SK-N-SH (cell line): ENCODE results near the gene SFT2D1. TPM values are rescaled to one million over a fixed set of nuclear protein-coding genes. Genes with fewer than 3 reads are reported as not detected.

Experiments used
- CTCF ChIA-PET: fragments of 300-600, 350-600 bp; formaldehyde crosslinking; extraction: SDS; loops from one replicate; lab custom pipeline; 2021; lab: Yijun Ruan, JAX
- POLR2A ChIA-PET: fragments of 350-600 bp; sonication (Branson Sonifier 250); formaldehyde crosslinking; extraction: SDS; loops from one replicate; lab custom pipeline; 2020; ENCODE audit warnings: antibody characterized with exemption, inconsistent platforms; lab: Yijun Ruan, JAX
- DNase-seq: peaks from one replicate; pipeline ENCODE4 v3.0.0; 2012
- H2AFZ ChIP-seq: fragments of 200-600 bp; sonication (generic); 2 replicates; pipeline ENCODE4 v1.8.1; 2016; ENCODE audit warnings: antibody characterized with exemption, mild to moderate bottlenecking, low read depth
- H3F3A ChIP-seq: fragments of 200-600 bp; sonication (generic); replicated peaks from 2 replicates; pipeline ENCODE3; 2016; ENCODE audit warnings: antibody characterized with exemption, mild to moderate bottlenecking; ENCODE audit not compliant: insufficient read depth
- H3K27ac ChIP-seq, 2 experiments: fragments of 200-500 bp in 1 of 2; fragments of 200-600 bp in 1 of 2; sonication (Bioruptor generic) in 1 of 2; sonication (generic), shearing (Covaris generic) in 1 of 2; 2 replicates each; pipeline versions ENCODE4 v1.5.1 to v1.6.1; 2014 to 2016; ENCODE audit warnings: low read depth in 2 of 2, inconsistent platforms in 1 of 2, low read length in 1 of 2, mild to moderate bottlenecking in 1 of 2, mixed read lengths in 1 of 2
- H3K27me3 ChIP-seq: fragments of 200-600 bp; sonication (generic), shearing (Covaris generic); 2 replicates; pipeline ENCODE4 v1.6.1; 2016; ENCODE audit warnings: mixed run types; ENCODE audit not compliant: insufficient read depth
- H3K36me3 ChIP-seq, 2 experiments: fragments of 200-500 bp in 1 of 2; fragments of 200-600 bp in 1 of 2; sonication (Bioruptor generic) in 1 of 2; sonication (generic) in 1 of 2; replicated peaks in 1 of 2; 2 replicates each; pipeline versions ENCODE3 to v1.5.1; 2014 to 2016; ENCODE audit warnings: low read length in 1 of 2, mild to moderate bottlenecking in 1 of 2; ENCODE audit not compliant: insufficient read depth in 2 of 2, control insufficient read depth in 1 of 2
- H3K4me1 ChIP-seq, 2 experiments: fragments of 200-500 bp in 1 of 2; fragments of 200-600 bp in 1 of 2; sonication (Bioruptor generic) in 1 of 2; sonication (generic), shearing (Covaris generic) in 1 of 2; 2 replicates each; pipeline versions ENCODE4 v1.5.1 to v1.6.1; 2014 to 2016; ENCODE audit warnings: low read depth in 1 of 2, low read length in 1 of 2, mixed run types in 1 of 2; ENCODE audit not compliant: insufficient read depth in 2 of 2, control insufficient read depth in 1 of 2
- H3K4me2 ChIP-seq: fragments of 200-600 bp; sonication (generic), shearing (Covaris generic); 2 replicates; pipeline ENCODE4 v1.6.1; 2017; ENCODE audit warnings: mixed run types
- H3K4me3 ChIP-seq, 2 experiments: fragments of 200-500 bp in 1 of 2; fragments of 200-600 bp in 1 of 2; sonication (Bioruptor generic) in 1 of 2; sonication (generic), shearing (Covaris generic) in 1 of 2; 2 replicates each; pipeline versions ENCODE4 v1.5.1 to v1.8.1; 2014 to 2016; ENCODE audit warnings: low read depth in 2 of 2, inconsistent platforms in 1 of 2, low read length in 1 of 2, mild to moderate bottlenecking in 1 of 2, mixed read lengths in 1 of 2, moderate library complexity in 1 of 2
- H3K79me2 ChIP-seq: fragments of 200-600 bp; sonication (generic); 2 replicates; pipeline ENCODE4 v1.8.1; 2017; ENCODE audit warnings: mild to moderate bottlenecking; ENCODE audit not compliant: insufficient read depth
- H3K9ac ChIP-seq: fragments of 200-600 bp; sonication (generic); 2 replicates; pipeline ENCODE4 v1.6.1; 2017; ENCODE audit warnings: mixed run types
- H3K9me2 ChIP-seq: fragments of 200-600 bp; sonication (generic); 2 replicates; pipeline ENCODE4 v1.6.1; 2017; ENCODE audit warnings: mixed run types
- H3K9me3 ChIP-seq: fragments of 200-600 bp; sonication (generic); 2 replicates; pipeline ENCODE4 v1.6.1; 2017; ENCODE audit warnings: mixed run types, mild to moderate bottlenecking, moderate library complexity
- H4K20me1 ChIP-seq: fragments of 200-600 bp; sonication (generic); 2 replicates; pipeline ENCODE4 v1.6.1; 2017; ENCODE audit warnings: mild to moderate bottlenecking, mixed run types; ENCODE audit not compliant: insufficient read depth
- EZH2phosphoT487 ChIP-seq: fragments of 200-600 bp; sonication (generic); IDR thresholded peaks from 2 replicates; pipeline ENCODE4 v1.6.1; 2017; ENCODE audit warnings: low read depth, mixed run types, mild to moderate bottlenecking, antibody characterized with exemption, moderate library complexity, borderline replicate concordance
- FOSL2 ChIP-seq: IDR thresholded peaks from 2 replicates; pipeline ENCODE4 v1.4.0; 2012; ENCODE audit warnings: low read depth, mild to moderate bottlenecking, moderate library complexity, borderline replicate concordance
- FOXJ3 ChIP-seq: sonication (generic); formaldehyde crosslinking; IDR thresholded peaks from 2 replicates; pipeline ENCODE4 v1.5.1; 2020; ENCODE audit warnings: mild to moderate bottlenecking, missing genetic modification reagents
- FOXM1 ChIP-seq: IDR thresholded peaks from 2 replicates; pipeline ENCODE4 v1.4.0; 2012; ENCODE audit warnings: low read depth, mild to moderate bottlenecking
- GATA2 ChIP-seq: sonication (generic); formaldehyde crosslinking; IDR thresholded peaks from 2 replicates; pipeline ENCODE4 v1.5.0; 2020; ENCODE audit warnings: mild to moderate bottlenecking, missing genetic modification reagents
- NFIC ChIP-seq: IDR thresholded peaks from 2 replicates; pipeline ENCODE4 v1.4.0; 2012; ENCODE audit warnings: borderline replicate concordance
- NRF1 ChIP-seq: IDR thresholded peaks from 2 replicates; pipeline ENCODE4 v1.6.1; 2012; ENCODE audit warnings: low read depth, mild to moderate bottlenecking, low read length
- POLR2AphosphoS5 ChIP-seq: IDR thresholded peaks from 2 replicates; pipeline ENCODE4 v1.6.1; 2012; ENCODE audit warnings: low read depth, low read length
- RCOR1 ChIP-seq: fragments of 150-350 bp; IDR thresholded peaks from 2 replicates; pipeline ENCODE4 v1.6.1; 2017; ENCODE audit warnings: antibody characterized with exemption, low read length
- RXRA ChIP-seq: IDR thresholded peaks from 2 replicates; pipeline ENCODE4 v1.4.0; 2012; ENCODE audit warnings: low read depth, mild to moderate bottlenecking, borderline replicate concordance
- SMC3 ChIP-seq: IDR thresholded peaks from 2 replicates; pipeline ENCODE4 v1.6.1; 2012; ENCODE audit warnings: low read depth, low read length, improper control_type of control experiment
- WGBS: methylation state at CpG from one replicate; pipeline ENCODE4 v1.1.6; 2017; ENCODE audit warnings: low lambda C conversion rate; 5-methylcytosine and 5-hydroxymethylcytosine counted together
- polyA plus RNA-seq, 3 experiments: library from polyadenylated mRNA; depleted of rRNA; stranded (reverse); fragments of >200 nt; gene quantifications; 2 replicates each; pipeline ENCODE4 v1.2.3, GENCODE V29; 2012
- TF ChIP-seq, protein P1 (sequence below): fragments of 200-600 bp; sonication (generic); IDR thresholded peaks from 2 replicates; pipeline ENCODE4 v1.6.1; 2017; ENCODE audit warnings: antibody characterized with exemption, mild to moderate bottlenecking, moderate library complexity
- TF ChIP-seq, protein P2 (sequence below): fragments of 150-350 bp; IDR thresholded peaks from 2 replicates; pipeline ENCODE4 v1.6.1; 2017; ENCODE audit warnings: antibody characterized with exemption, low read length, low read depth, borderline replicate concordance
- TF ChIP-seq, protein P3 (sequence below): fragments of 150-350 bp; IDR thresholded peaks from 2 replicates; pipeline ENCODE4 v1.6.1; 2016; ENCODE audit warnings: mild to moderate bottlenecking, low read depth, low read length
- TF ChIP-seq, protein P4 (sequence below): IDR thresholded peaks from 2 replicates; pipeline ENCODE4 v1.4.0; 2012; ENCODE audit warnings: low read depth, borderline replicate concordance

The SFT2D1 gene
- polyA plus RNA-seq, 1 of the 3 experiments (the other 2 are of a cell fraction) = 131 TPM

DNA sequence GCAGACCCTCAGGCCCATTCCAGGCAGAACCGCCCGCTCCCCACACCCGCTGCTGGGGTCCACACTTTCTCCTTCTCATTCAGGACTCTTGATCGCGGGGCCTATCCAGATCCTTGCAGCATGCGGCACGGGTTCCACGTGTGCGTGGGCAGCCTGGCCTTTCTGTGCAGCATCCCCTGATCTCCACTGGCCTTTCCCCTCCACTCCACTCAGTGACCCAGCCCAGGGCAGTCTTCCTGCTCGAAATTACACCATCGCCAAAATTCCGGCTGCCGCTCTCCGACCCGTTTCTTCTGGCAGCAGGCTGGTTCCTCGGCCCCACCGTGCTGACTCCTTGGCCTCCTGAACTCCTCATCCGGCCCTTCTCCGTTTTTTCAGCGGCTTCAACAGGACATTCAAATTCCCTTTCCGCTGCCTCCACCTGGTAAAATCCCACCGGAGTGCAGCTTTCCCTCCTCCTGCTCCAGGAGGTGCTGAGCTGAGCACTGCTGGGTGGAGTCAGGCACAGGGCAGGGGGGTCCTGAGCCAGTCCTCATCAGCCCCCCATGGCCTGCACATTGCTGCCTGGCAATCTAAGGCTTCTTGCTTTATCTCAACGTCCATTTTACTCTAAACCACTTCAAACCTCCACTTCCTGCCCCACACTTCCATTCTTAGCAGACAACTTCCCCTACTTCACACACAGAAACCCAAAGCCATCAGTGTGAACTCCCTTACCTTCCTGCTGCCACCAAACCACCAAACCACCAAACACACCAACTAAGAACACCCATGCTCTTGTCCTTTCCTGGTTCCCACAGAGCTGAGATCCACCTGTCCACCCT, 9.0 kb downstream of the SFT2D1 start:
- Histone ChIP-seq H3K9ac (no peak overlapping the region), H3K27me3 (no peaks in the 10 kb centered on the region), H3K9me3 (no peaks in the 10 kb centered on the region), H3K4me1 (peaks cover 0 to 8% of the 10 kb centered on the region in 2 experiments; a peak in 2 of 4 replicates), H3K36me3 (peaks cover 6 to 33% of the 10 kb centered on the region in 2 experiments), H3K4me2 (no peak overlapping the region), H4K20me1 (peaks cover 78% of the 10 kb centered on the region), H3K9me2 (no peaks in the 10 kb centered on the region), H2AFZ (no peak overlapping the region), H3F3A (peaks cover 5% of the 10 kb centered on the region), H3K27ac (no peak overlapping the region), H3K79me2 (peaks cover 99% of the 10 kb centered on the region), H3K4me3 (no peak overlapping the region)
- TF ChIP-seq GATA2 = no peak
- TF ChIP-seq, protein P1, sequence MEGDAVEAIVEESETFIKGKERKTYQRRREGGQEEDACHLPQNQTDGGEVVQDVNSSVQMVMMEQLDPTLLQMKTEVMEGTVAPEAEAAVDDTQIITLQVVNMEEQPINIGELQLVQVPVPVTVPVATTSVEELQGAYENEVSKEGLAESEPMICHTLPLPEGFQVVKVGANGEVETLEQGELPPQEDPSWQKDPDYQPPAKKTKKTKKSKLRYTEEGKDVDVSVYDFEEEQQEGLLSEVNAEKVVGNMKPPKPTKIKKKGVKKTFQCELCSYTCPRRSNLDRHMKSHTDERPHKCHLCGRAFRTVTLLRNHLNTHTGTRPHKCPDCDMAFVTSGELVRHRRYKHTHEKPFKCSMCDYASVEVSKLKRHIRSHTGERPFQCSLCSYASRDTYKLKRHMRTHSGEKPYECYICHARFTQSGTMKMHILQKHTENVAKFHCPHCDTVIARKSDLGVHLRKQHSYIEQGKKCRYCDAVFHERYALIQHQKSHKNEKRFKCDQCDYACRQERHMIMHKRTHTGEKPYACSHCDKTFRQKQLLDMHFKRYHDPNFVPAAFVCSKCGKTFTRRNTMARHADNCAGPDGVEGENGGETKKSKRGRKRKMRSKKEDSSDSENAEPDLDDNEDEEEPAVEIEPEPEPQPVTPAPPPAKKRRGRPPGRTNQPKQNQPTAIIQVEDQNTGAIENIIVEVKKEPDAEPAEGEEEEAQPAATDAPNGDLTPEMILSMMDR = no peak
- TF ChIP-seq, protein P2, sequence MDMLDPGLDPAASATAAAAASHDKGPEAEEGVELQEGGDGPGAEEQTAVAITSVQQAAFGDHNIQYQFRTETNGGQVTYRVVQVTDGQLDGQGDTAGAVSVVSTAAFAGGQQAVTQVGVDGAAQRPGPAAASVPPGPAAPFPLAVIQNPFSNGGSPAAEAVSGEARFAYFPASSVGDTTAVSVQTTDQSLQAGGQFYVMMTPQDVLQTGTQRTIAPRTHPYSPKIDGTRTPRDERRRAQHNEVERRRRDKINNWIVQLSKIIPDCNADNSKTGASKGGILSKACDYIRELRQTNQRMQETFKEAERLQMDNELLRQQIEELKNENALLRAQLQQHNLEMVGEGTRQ = no peak
- TF ChIP-seq, protein P3, sequence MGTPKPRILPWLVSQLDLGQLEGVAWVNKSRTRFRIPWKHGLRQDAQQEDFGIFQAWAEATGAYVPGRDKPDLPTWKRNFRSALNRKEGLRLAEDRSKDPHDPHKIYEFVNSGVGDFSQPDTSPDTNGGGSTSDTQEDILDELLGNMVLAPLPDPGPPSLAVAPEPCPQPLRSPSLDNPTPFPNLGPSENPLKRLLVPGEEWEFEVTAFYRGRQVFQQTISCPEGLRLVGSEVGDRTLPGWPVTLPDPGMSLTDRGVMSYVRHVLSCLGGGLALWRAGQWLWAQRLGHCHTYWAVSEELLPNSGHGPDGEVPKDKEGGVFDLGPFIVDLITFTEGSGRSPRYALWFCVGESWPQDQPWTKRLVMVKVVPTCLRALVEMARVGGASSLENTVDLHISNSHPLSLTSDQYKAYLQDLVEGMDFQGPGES = no peak
- WGBS = 96% methylated on average over 23 of the region's 23 CpGs
- POLR2A ChIA-PET = interaction anchor here (0.6 kb wide), 1 partner anchor 13 kb away, joined by 3 read pairs; no protein-coding TSS in a partner anchor
- DNase-seq = no peak
- CTCF ChIA-PET = interaction anchor here (1.3 to 1.5 kb wide), 2 partner anchors 48 to 67 kb away, joined by 4 read pairs; no protein-coding TSS in a partner anchor

DNA sequence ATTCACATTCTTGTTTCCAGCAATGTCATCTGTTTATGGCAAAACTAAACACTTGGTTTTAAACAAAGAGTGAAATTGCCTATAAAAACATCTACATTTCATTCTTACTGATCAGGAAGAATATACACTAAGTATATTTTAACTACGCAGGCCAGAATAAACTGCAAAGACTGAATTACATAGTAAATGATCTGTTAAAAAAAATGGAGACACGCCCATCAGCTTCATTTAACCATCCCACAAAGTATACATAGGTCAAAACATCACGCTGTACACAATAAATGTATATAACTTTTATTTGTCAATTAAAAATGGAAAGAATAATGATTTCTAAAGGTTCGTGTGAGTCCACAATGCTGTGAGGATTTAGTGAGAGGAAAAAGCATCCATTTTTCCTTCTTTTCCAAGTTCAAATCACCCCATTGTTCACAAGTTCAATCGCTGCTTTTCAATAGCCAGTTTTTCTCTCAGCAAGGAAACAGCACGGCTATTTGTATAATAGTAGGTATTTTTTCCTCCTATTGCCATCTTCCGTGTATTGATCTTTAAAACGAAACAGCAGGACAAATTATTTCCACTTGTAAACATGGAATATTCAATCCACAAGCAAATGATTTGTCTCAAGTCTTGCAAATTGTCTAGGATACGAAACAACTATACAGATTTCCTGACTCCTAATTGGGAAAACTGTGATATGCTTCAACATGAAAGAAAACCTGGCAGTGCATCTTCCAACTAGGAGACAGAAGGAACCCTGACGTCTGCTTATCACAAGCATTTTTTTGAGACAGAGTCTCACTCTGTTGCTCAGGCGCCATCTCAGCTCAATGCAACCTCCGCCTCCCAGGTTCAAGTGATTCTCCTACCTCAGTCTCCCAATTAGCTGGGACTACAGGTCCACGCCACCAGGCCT, 10.6 kb downstream of the SFT2D1 start:
- Histone ChIP-seq H3K4me2 (no peak overlapping the region), H3K27me3 (no peaks in the 10 kb centered on the region), H3K27ac (no peak overlapping the region), H3K9me2 (no peaks in the 10 kb centered on the region), H3K4me3 (no peak overlapping the region), H3K9ac (no peak overlapping the region), H3F3A (peaks cover 5% of the 10 kb centered on the region), H3K36me3 (peaks cover 19 to 36% of the 10 kb centered on the region in 2 experiments), H2AFZ (no peak overlapping the region), H3K4me1 (peaks cover 0 to 8% of the 10 kb centered on the region in 2 experiments; a peak in 2 of 4 replicates), H3K79me2 (peaks cover 97% of the 10 kb centered on the region), H3K9me3 (no peaks in the 10 kb centered on the region), H4K20me1 (peaks cover 70% of the 10 kb centered on the region)
- WGBS = 90% methylated on average over 13 of the region's 13 CpGs
- POLR2A ChIA-PET = no interaction called here
- DNase-seq = no peak
- CTCF ChIA-PET = interaction anchor here (0.6 to 1.3 kb wide), 3 partner anchors 11 to 50 kb away, joined by 4 to 5 read pairs (median 4); partner anchors contain the start of gene SFT2D1
- TF ChIP-seq FOXM1 (no peak), NFIC (no peak), FOXJ3 (CRISPR knock-in tag) (no peak), POLR2AphosphoS5 (no peak), NRF1 (no peak), RCOR1 (no peak), RXRA (no peak), FOSL2 (no peak), EZH2phosphoT487 (no peak), SMC3 (no peak)
- TF ChIP-seq, protein P4, sequence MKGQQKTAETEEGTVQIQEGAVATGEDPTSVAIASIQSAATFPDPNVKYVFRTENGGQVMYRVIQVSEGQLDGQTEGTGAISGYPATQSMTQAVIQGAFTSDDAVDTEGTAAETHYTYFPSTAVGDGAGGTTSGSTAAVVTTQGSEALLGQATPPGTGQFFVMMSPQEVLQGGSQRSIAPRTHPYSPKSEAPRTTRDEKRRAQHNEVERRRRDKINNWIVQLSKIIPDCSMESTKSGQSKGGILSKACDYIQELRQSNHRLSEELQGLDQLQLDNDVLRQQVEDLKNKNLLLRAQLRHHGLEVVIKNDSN = no peak
- TF ChIP-seq, protein P1 = no peak
